HepG2 (cell line): ENCODE results near the gene FAM20A. TPM values are rescaled to one million over a fixed set of nuclear protein-coding genes. Genes with fewer than 3 reads are reported as not detected.

Experiments used
- HOXD1 ChIP-seq: sonication (generic); formaldehyde crosslinking; IDR thresholded peaks from 2 replicates; pipeline ENCODE4 v1.5.0; 2020; ENCODE audit warnings: missing genetic modification reagents
- KLF13 ChIP-seq: sonication (generic); formaldehyde crosslinking; IDR thresholded peaks from 2 replicates; pipeline ENCODE4 v1.4.0; 2020; ENCODE audit warnings: mild to moderate bottlenecking, missing genetic modification reagents
- PRDM4 ChIP-seq: sonication (generic); formaldehyde crosslinking; IDR thresholded peaks from 2 replicates; pipeline ENCODE4 v1.9.0; 2021; ENCODE audit warnings: missing genetic modification reagents, borderline replicate concordance
- PTBP1 ChIP-seq: fragments of 200-400 bp; formaldehyde crosslinking; IDR thresholded peaks from 2 replicates; pipeline ENCODE4 v1.6.1; 2018; ENCODE audit warnings: low read length, low read depth; ENCODE audit not compliant: poor library complexity, severe bottlenecking
- TFAP4 ChIP-seq: sonication (generic); IDR thresholded peaks from 2 replicates; pipeline ENCODE4 v1.6.1; 2016; ENCODE audit warnings: low read depth, borderline replicate concordance
- TRAFD1 ChIP-seq: sonication (generic); formaldehyde crosslinking; IDR thresholded peaks from 2 replicates; pipeline ENCODE4 v1.5.1; 2020; ENCODE audit warnings: missing genetic modification reagents, mild to moderate bottlenecking, borderline replicate concordance
- ZFP36 ChIP-seq: fragments of 150-350 bp; IDR thresholded peaks from 2 replicates; pipeline ENCODE4 v1.6.1; 2018; ENCODE audit warnings: borderline replicate concordance, low read length, low read depth; ENCODE audit not compliant: partially characterized antibody
- ZNF160 ChIP-seq: sonication (generic); formaldehyde crosslinking; IDR thresholded peaks from 2 replicates; pipeline ENCODE4 v1.8.0; 2022; ENCODE audit warnings: mild to moderate bottlenecking, inconsistent platforms, missing genetic modification reagents
- ZNF232 ChIP-seq: sonication (generic); formaldehyde crosslinking; IDR thresholded peaks from 2 replicates; pipeline ENCODE4 v1.4.0; 2020; ENCODE audit warnings: missing genetic modification reagents, borderline replicate concordance
- ZNF670 ChIP-seq: sonication (generic); formaldehyde crosslinking; IDR thresholded peaks from 2 replicates; pipeline ENCODE4 v1.8.0; 2022; ENCODE audit warnings: mild to moderate bottlenecking, missing genetic modification reagents, borderline replicate concordance
- ZNF678 ChIP-seq: sonication (generic); formaldehyde crosslinking; IDR thresholded peaks from 2 replicates; pipeline ENCODE4 v1.4.0; 2020; ENCODE audit warnings: mild to moderate bottlenecking, missing genetic modification reagents
- ZNF773 ChIP-seq: sonication (generic); formaldehyde crosslinking; IDR thresholded peaks from 2 replicates; pipeline ENCODE4 v1.4.0; 2020; ENCODE audit warnings: missing genetic modification reagents, borderline replicate concordance
- ZNF841 ChIP-seq: sonication (generic); formaldehyde crosslinking; IDR thresholded peaks from 2 replicates; pipeline ENCODE4 v1.8.1; 2023; ENCODE audit warnings: missing genetic modification reagents, borderline replicate concordance
- polyA plus RNA-seq, 8 experiments: library from polyadenylated mRNA; depleted of rRNA in 3 of 8; stranded (reverse) in 7 of 8; unstranded in 1 of 8; fragments of >200 nt; fragmentation: Illumina TruSeq in 4 of 8; extraction: Trizol in 4 of 8; gene quantifications; 2 replicates each; pipeline versions ENCODE4 v1.2.1 to v1.2.3, GENCODE V29; 2011 to 2016; ENCODE audit warnings: low read depth in 4 of 8, missing spikeins in 1 of 8, mixed read lengths in 1 of 8; ENCODE audit not compliant: insufficient read depth in 1 of 8
- total RNA-seq, 5 experiments: library from RNA; depleted of rRNA; stranded (reverse); fragments of >200 nt; fragmentation: Illumina TruSeq; extraction: Trizol; gene quantifications; 2 replicates each; pipeline ENCODE4 v1.2.3, GENCODE V29; 2016; ENCODE audit warnings: low read depth in 1 of 5
- TF ChIP-seq, protein P1 (sequence below): sonication (generic); formaldehyde crosslinking; IDR thresholded peaks from 2 replicates; pipeline ENCODE4 v1.9.0; 2021; ENCODE audit warnings: missing genetic modification reagents, borderline replicate concordance
- TF ChIP-seq, protein P2 (sequence below): sonication (generic); formaldehyde crosslinking; IDR thresholded peaks from 2 replicates; pipeline ENCODE4 v1.5.0; 2020; ENCODE audit warnings: mild to moderate bottlenecking, missing genetic modification reagents, moderate library complexity
- TF ChIP-seq, protein P3 (sequence below): sonication (generic); formaldehyde crosslinking; IDR thresholded peaks from 2 replicates; pipeline ENCODE4 v1.4.0; 2020; ENCODE audit warnings: mild to moderate bottlenecking, missing genetic modification reagents

Gene FAM20A
- total and polyA plus RNA-seq, 2 of the 13 experiments (the other 11 are each of a cell fraction or from before 2014, with no cell fraction given): 9.3 to 20.7 TPM

DNA sequence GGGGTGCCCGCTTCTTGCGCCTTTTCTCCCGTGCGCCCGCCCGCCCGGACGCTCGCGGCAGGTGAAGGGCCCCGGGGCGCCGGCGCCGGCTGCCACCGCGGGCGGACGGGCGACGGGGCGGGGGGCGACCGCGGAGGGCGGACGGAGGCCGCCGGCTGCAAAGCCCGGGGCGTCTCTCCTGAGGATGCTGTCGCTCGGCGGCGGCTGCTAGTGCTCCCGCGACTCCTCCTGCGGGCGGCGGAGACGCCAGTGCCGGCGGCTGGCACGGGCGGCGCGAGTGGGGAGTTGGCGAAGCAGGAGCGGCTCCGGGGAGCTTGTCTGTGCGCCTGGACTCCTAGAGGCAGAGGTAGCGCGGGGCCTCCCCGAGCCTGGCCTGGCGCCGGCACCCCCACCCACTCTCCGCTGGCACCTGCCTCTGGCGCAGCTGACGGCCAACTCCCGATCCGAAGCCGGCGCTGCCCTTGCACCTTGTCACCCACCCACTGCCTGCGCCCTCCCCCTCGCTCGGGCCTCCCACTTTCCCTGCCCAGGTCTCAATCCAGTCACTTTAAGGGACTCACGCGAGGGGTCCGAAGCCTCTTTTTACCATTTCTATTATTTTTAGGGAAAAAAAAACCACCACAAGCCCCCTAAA is at the start of gene FAM20A (continued):
- TF ChIP-seq, protein P1, sequence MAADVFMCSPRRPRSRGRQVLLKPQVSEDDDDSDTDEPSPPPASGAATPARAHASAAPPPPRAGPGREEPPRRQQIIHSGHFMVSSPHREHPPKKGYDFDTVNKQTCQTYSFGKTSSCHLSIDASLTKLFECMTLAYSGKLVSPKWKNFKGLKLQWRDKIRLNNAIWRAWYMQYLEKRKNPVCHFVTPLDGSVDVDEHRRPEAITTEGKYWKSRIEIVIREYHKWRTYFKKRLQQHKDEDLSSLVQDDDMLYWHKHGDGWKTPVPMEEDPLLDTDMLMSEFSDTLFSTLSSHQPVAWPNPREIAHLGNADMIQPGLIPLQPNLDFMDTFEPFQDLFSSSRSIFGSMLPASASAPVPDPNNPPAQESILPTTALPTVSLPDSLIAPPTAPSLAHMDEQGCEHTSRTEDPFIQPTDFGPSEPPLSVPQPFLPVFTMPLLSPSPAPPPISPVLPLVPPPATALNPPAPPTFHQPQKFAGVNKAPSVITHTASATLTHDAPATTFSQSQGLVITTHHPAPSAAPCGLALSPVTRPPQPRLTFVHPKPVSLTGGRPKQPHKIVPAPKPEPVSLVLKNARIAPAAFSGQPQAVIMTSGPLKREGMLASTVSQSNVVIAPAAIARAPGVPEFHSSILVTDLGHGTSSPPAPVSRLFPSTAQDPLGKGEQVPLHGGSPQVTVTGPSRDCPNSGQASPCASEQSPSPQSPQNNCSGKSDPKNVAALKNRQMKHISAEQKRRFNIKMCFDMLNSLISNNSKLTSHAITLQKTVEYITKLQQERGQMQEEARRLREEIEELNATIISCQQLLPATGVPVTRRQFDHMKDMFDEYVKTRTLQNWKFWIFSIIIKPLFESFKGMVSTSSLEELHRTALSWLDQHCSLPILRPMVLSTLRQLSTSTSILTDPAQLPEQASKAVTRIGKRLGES (CRISPR knock-in tag): no peak
- TF ChIP-seq ZFP36: no peak
- no peak for TF ChIP-seq ZNF160
- 0 out of 2 replicates have a peak, but pooled peaks have one; percentile 39 for TF ChIP-seq HOXD1
- no peak for TF ChIP-seq ZNF678
- TF ChIP-seq, protein P2, sequence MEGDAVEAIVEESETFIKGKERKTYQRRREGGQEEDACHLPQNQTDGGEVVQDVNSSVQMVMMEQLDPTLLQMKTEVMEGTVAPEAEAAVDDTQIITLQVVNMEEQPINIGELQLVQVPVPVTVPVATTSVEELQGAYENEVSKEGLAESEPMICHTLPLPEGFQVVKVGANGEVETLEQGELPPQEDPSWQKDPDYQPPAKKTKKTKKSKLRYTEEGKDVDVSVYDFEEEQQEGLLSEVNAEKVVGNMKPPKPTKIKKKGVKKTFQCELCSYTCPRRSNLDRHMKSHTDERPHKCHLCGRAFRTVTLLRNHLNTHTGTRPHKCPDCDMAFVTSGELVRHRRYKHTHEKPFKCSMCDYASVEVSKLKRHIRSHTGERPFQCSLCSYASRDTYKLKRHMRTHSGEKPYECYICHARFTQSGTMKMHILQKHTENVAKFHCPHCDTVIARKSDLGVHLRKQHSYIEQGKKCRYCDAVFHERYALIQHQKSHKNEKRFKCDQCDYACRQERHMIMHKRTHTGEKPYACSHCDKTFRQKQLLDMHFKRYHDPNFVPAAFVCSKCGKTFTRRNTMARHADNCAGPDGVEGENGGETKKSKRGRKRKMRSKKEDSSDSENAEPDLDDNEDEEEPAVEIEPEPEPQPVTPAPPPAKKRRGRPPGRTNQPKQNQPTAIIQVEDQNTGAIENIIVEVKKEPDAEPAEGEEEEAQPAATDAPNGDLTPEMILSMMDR (CRISPR knock-in tag): no peak
- TF ChIP-seq TFAP4: peak; percentile 86; the same call in 1 of the 2 replicates
- no peak for TF ChIP-seq TRAFD1 (CRISPR knock-in tag)
- no peak for TF ChIP-seq PRDM4 (CRISPR knock-in tag)
- TF ChIP-seq ZNF841 (CRISPR knock-in tag): no peak
- TF ChIP-seq ZNF232 (CRISPR knock-in tag): 0 out of 2 replicates have a peak, but pooled peaks have one; percentile 36
- no peak for TF ChIP-seq ZNF670 (CRISPR knock-in tag)
- TF ChIP-seq, protein P3, sequence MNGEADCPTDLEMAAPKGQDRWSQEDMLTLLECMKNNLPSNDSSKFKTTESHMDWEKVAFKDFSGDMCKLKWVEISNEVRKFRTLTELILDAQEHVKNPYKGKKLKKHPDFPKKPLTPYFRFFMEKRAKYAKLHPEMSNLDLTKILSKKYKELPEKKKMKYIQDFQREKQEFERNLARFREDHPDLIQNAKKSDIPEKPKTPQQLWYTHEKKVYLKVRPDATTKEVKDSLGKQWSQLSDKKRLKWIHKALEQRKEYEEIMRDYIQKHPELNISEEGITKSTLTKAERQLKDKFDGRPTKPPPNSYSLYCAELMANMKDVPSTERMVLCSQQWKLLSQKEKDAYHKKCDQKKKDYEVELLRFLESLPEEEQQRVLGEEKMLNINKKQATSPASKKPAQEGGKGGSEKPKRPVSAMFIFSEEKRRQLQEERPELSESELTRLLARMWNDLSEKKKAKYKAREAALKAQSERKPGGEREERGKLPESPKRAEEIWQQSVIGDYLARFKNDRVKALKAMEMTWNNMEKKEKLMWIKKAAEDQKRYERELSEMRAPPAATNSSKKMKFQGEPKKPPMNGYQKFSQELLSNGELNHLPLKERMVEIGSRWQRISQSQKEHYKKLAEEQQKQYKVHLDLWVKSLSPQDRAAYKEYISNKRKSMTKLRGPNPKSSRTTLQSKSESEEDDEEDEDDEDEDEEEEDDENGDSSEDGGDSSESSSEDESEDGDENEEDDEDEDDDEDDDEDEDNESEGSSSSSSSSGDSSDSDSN (CRISPR knock-in tag): peak; percentile 45; the same call in 1 of the 2 replicates
- no peak for TF ChIP-seq PTBP1
- TF ChIP-seq ZNF773 (CRISPR knock-in tag): no peak
- TF ChIP-seq KLF13 (CRISPR knock-in tag): no peak
